AG10803 (cell line): ENCODE data around the gene ITPR1.

Source experiments
- DNase-seq: peaks from one replicate; pipeline ENCODE4 v3.0.0; 2010; ENCODE audit warnings: low read depth
- H3K4me3 ChIP-seq: 2 replicates; pipeline ENCODE4 v1.5.1; 2011; ENCODE audit warnings: mild to moderate bottlenecking, low read length, control low read depth
- CTCF ChIP-seq: conservative IDR thresholded peaks from 2 replicates; pipeline ENCODE4 v1.5.1; 2011; ENCODE audit warnings: mild to moderate bottlenecking, low read length, control low read depth, inconsistent platforms

Gene ITPR1

DNA sequence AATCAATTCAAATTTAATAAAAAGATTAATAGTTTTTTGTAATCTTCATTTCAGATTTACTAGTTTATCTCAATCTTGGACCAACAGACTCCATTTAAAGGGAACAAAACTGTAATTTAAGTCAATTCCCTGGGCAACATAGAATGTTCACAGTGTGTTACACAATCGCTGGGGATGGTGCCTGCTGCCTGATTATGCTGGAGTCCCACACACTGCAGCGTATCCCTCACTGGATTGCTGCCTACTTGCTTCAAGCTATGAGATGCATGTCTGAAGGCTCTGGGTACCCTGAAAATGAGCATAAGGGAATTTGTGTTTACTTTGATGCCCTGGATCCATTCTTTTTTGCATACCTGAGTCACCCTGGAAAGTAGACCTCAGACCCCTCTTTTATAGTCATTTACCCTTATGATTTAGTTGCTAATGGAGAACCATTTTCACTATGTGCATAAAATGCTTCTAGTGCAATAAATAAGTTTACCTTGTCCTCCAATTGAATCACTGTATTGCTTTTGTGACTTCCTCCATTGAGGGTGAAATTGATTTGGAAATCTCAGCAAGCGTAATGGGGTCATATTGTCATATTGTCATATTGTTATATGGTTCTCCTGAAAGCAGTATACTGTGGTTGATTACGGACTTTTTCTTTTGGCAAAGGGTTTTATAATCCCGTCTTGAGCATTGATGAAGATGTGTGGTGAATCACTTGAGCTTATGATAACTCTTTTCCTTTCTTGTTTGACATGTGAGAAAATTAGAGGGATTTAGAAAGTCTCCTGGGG is 35.9 kb downstream of the ITPR1 start:
- no peak for TF ChIP-seq CTCF
- no peak overlapping the region for H3K4me3 ChIP-seq
- DNase-seq, result no peak

DNA sequence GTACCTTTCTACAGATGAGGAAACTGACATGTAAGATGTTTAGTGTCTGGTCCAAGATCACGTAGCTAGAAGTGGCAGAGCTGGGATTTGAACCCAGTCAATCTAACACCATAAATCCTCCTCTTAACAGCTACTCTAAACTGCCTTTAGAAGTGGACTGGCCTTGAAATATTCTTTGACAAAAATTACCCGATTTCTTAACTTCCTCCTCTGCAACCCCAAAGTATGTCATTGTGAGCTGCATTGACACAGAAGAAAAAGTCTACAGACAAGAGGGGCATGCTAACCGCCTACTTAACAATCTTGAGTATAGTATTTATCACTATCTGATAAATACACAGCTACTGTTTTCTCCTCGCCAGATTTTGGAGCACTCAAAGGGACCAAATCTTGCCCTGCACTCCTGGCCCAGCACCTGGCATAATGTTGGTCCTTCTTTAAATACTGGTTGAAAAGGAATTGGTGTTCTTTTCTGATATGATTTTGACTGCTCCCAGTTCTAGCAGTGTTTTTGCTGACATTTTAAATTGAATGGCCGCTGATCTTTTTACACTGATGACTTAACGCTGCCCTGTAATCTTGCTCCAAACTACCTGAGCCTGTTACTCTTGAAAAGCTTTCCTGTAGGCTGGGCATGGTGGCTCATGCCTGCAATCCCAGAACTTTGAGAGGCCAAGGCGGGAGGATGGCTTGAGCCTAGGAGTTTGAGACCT is 36.9 kb downstream of the ITPR1 start:
- TF ChIP-seq CTCF, result no peak
- no peak overlapping the region for H3K4me3 ChIP-seq
- no peak for DNase-seq

DNA sequence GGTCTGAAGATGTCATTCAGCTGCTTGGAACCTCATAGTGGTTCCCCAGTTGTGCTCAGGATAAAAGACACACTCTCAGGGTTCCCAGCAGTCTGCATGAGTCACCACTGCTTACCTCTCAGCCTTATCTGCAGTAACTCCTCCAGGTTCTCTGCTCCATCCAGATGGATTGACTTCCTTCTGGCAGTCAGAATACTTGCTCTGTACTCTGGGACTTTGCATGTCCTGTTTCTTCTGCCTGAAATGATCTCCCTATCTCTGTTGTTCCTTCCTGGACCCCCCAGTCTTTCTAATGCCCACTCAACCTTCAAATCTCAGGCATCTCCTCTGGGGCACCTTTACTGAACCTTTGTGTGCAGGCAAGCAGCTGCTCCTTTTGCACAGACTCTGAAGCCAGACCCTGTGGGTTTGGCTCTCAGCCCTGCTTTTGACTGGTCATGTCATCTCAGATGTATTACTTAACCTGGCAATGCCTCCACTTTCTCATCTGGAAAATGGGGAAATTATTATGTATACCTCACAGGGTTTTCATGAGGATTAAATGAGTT is 38.4 kb downstream of the ITPR1 start:
- TF ChIP-seq CTCF, result no peak
- DNase-seq, result no peak
- no peak overlapping the region for H3K4me3 ChIP-seq

DNA sequence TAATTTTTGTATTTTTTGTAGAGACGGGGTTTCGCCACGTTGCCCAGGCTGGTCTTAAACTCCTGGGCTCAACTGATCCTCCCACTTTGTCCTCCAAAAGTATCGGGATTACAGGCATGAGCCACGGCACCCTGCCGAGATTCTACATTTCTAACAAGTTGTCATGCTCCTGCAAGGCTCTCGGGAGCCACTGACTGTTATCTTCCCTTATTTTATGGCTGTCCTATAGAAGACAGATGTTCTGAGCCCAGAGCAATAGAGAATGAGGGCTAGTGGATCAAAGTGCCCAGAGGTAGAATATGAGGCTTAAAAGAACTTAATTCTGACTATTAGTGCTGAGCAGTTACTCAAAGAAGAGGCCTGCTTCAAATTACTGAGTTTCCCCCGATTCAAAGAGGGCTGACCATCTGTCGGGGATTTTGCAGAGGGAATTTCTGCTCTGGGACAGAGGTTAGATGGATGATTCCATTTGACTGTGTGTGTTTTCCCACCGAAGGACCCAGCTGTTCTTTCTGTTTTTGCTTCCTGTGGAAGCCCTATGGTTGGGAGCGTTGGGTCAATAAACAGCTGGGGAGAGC is 39.5 kb downstream of the ITPR1 start:
- TF ChIP-seq CTCF, result no peak
- H3K4me3 ChIP-seq, result no peak overlapping the region
- no peak for DNase-seq

DNA sequence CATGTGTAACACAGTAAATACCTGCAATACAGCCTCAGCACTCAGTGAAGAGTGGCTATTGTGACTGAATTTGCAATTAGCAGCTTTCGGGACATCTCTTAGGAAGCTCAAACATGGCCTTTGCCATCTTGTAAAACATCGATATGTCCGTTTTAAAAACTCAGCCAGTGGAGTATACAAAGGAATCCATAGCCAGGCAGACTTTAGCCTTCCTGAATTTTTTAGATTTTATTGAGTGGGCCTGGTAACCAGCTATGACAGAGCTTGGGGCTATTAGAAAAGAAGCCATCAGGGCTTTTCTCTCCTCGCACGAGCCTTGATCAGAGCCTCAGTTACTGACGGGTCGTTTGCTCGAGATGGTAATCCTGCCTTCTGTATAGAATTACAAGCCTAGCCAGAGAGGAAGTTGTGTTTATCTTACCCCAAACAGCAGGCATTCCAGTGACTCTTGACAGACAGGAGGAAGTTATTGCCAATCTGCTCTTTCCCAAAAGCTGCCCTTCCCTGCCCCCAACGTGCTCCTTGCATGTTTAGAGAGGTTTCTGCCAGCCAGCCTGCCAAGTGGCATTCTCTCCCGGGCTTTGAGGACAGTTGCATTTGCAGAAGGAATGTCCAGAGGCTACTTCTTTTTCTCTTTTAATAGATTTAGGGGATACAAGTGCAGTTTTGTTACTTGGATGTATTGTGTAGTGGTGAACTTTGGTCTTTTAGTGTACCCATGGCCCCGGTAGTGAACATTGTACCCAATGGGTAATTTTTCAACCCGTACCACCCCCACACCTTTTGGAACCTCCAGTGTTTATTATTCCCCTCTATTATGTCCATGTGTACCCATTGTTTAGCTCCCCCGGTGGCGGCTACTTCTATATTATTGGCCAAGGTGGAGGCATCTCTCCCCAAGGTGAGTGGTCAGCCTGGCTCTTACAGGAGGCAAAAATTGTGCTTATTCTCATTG is 40.6 kb downstream of the ITPR1 start:
- no peak for TF ChIP-seq CTCF
- no peak for DNase-seq
- H3K4me3 ChIP-seq, result no peak overlapping the region

GRCh38 chr3:4534906-4535305 is 41.8 kb downstream of the ITPR1 start:
- H3K4me3 ChIP-seq, result no peak overlapping the region
- no peak for DNase-seq
- no peak for TF ChIP-seq CTCF
